HepG2 (cell line): ENCODE measurements around the gene RNGTT. TPM values are rescaled to one million over a fixed set of nuclear protein-coding genes. Genes with fewer than 3 reads are reported as not detected.

Experiments used
- ARNTL ChIP-seq: sonication (generic); formaldehyde crosslinking; IDR thresholded peaks from 2 replicates; pipeline ENCODE4 v1.4.0; 2020; ENCODE audit warnings: mild to moderate bottlenecking, missing genetic modification reagents
- IKZF4 ChIP-seq: sonication (generic); formaldehyde crosslinking; IDR thresholded peaks from 2 replicates; pipeline ENCODE4 v1.5.1; 2020; ENCODE audit warnings: borderline replicate concordance, mild to moderate bottlenecking, low read depth, missing genetic modification reagents; ENCODE audit errors: not compliant biosample characterization
- KLF13 ChIP-seq: sonication (generic); formaldehyde crosslinking; IDR thresholded peaks from 2 replicates; pipeline ENCODE4 v1.4.0; 2020; ENCODE audit warnings: mild to moderate bottlenecking, missing genetic modification reagents
- MEF2D ChIP-seq: sonication (generic); formaldehyde crosslinking; IDR thresholded peaks from 2 replicates; pipeline ENCODE4 v1.5.1; 2020; ENCODE audit warnings: mild to moderate bottlenecking, missing genetic modification reagents
- MEIS1 ChIP-seq: sonication (generic); formaldehyde crosslinking; IDR thresholded peaks from 2 replicates; pipeline ENCODE4 v1.9.0; 2021; ENCODE audit warnings: mild to moderate bottlenecking, missing genetic modification reagents, moderate library complexity, borderline replicate concordance
- NFE2L2 ChIP-seq: fragments of 150-350 bp; IDR thresholded peaks from 2 replicates; pipeline ENCODE4 v1.6.1; 2014; ENCODE audit warnings: low read length
- PCBP1 ChIP-seq: fragments of 200-400 bp; formaldehyde crosslinking; IDR thresholded peaks from 2 replicates; pipeline ENCODE4 v1.6.1; 2017; ENCODE audit warnings: mild to moderate bottlenecking, low read depth, low read length, borderline replicate concordance
- SMAD9 ChIP-seq: sonication (generic); formaldehyde crosslinking; IDR thresholded peaks from 2 replicates; pipeline ENCODE4 v1.5.1; 2020; ENCODE audit warnings: mild to moderate bottlenecking, missing genetic modification reagents
- YEATS2 ChIP-seq: sonication (generic); formaldehyde crosslinking; IDR thresholded peaks from 2 replicates; pipeline ENCODE4 v1.4.0; 2020; ENCODE audit warnings: missing genetic modification reagents, borderline replicate concordance
- ZNF142 ChIP-seq: sonication (generic); formaldehyde crosslinking; IDR thresholded peaks from 2 replicates; pipeline ENCODE4 v1.4.0; 2020; ENCODE audit warnings: missing genetic modification reagents
- ZNF451 ChIP-seq: sonication (generic); formaldehyde crosslinking; IDR thresholded peaks from 2 replicates; pipeline ENCODE4 v1.5.0; 2020; ENCODE audit warnings: mild to moderate bottlenecking, missing genetic modification reagents
- ZNF558 ChIP-seq: sonication (generic); formaldehyde crosslinking; IDR thresholded peaks from 2 replicates; pipeline ENCODE4 v1.9.0; 2022; ENCODE audit warnings: mild to moderate bottlenecking, missing genetic modification reagents, borderline replicate concordance
- ZNF564 ChIP-seq: sonication (generic); formaldehyde crosslinking; IDR thresholded peaks from 2 replicates; pipeline ENCODE4 v1.8.1; 2023; ENCODE audit warnings: mild to moderate bottlenecking, missing genetic modification reagents
- polyA plus RNA-seq, 8 experiments: library from polyadenylated mRNA; depleted of rRNA in 3 of 8; stranded (reverse) in 7 of 8; unstranded in 1 of 8; fragments of >200 nt; fragmentation: Illumina TruSeq in 4 of 8; extraction: Trizol in 4 of 8; gene quantifications; 2 replicates each; pipeline versions ENCODE4 v1.2.1 to v1.2.3, GENCODE V29; 2011 to 2016; ENCODE audit warnings: low read depth in 4 of 8, missing spikeins in 1 of 8, mixed read lengths in 1 of 8; ENCODE audit not compliant: insufficient read depth in 1 of 8
- total RNA-seq, 5 experiments: library from RNA; depleted of rRNA; stranded (reverse); fragments of >200 nt; fragmentation: Illumina TruSeq; extraction: Trizol; gene quantifications; 2 replicates each; pipeline ENCODE4 v1.2.3, GENCODE V29; 2016; ENCODE audit warnings: low read depth in 1 of 5
- TF ChIP-seq, protein P1 (sequence below): sonication (generic); formaldehyde crosslinking; IDR thresholded peaks from 2 replicates; pipeline ENCODE4 v1.5.0; 2020; ENCODE audit warnings: mild to moderate bottlenecking, missing genetic modification reagents
- TF ChIP-seq, protein P2 (sequence below): sonication (generic); formaldehyde crosslinking; IDR thresholded peaks from 2 replicates; pipeline ENCODE4 v1.4.0; 2020; ENCODE audit warnings: missing genetic modification reagents
- TF ChIP-seq, protein P3 (sequence below): sonication (generic); formaldehyde crosslinking; IDR thresholded peaks from 2 replicates; pipeline ENCODE4 v1.4.0; 2020; ENCODE audit warnings: mild to moderate bottlenecking, missing genetic modification reagents, borderline replicate concordance

RNGTT gene
- total and polyA plus RNA-seq, 2 of the 13 experiments (the other 11 are each of a cell fraction or from before 2014, with no cell fraction given): 6.0 to 22.6 TPM

- TF ChIP-seq ZNF142 (CRISPR knock-in tag): no peak
- TF ChIP-seq ZNF564 (CRISPR knock-in tag): no peak
- TF ChIP-seq MEIS1 (CRISPR knock-in tag): no peak
- TF ChIP-seq PCBP1: no peak
- TF ChIP-seq KLF13: no peak
- no peak for TF ChIP-seq IKZF4 (CRISPR knock-in tag)
- TF ChIP-seq ZNF451 (CRISPR knock-in tag): no peak
- no peak for TF ChIP-seq NFE2L2
- TF ChIP-seq MEF2D (CRISPR knock-in tag): no peak
- TF ChIP-seq ZNF558 (CRISPR knock-in tag): no peak
- TF ChIP-seq ARNTL (CRISPR knock-in tag): no peak
- no peak for TF ChIP-seq SMAD9 (CRISPR knock-in tag)
- TF ChIP-seq, protein P1, sequence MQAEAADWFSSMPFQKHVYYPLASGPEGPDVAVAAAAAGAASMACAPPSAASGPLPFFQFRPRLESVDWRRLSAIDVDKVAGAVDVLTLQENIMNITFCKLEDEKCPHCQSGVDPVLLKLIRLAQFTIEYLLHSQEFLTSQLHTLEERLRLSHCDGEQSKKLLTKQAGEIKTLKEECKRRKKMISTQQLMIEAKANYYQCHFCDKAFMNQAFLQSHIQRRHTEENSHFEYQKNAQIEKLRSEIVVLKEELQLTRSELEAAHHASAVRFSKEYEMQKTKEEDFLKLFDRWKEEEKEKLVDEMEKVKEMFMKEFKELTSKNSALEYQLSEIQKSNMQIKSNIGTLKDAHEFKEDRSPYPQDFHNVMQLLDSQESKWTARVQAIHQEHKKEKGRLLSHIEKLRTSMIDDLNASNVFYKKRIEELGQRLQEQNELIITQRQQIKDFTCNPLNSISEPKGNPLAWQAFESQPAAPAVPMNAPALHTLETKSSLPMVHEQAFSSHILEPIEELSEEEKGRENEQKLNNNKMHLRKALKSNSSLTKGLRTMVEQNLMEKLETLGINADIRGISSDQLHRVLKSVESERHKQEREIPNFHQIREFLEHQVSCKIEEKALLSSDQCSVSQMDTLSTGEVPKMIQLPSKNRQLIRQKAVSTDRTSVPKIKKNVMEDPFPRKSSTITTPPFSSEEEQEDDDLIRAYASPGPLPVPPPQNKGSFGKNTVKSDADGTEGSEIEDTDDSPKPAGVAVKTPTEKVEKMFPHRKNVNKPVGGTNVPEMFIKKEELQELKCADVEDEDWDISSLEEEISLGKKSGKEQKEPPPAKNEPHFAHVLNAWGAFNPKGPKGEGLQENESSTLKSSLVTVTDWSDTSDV: no peak
- TF ChIP-seq, protein P2, sequence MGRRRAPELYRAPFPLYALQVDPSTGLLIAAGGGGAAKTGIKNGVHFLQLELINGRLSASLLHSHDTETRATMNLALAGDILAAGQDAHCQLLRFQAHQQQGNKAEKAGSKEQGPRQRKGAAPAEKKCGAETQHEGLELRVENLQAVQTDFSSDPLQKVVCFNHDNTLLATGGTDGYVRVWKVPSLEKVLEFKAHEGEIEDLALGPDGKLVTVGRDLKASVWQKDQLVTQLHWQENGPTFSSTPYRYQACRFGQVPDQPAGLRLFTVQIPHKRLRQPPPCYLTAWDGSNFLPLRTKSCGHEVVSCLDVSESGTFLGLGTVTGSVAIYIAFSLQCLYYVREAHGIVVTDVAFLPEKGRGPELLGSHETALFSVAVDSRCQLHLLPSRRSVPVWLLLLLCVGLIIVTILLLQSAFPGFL (CRISPR knock-in tag): no peak
- no peak for TF ChIP-seq YEATS2
- TF ChIP-seq, protein P3, sequence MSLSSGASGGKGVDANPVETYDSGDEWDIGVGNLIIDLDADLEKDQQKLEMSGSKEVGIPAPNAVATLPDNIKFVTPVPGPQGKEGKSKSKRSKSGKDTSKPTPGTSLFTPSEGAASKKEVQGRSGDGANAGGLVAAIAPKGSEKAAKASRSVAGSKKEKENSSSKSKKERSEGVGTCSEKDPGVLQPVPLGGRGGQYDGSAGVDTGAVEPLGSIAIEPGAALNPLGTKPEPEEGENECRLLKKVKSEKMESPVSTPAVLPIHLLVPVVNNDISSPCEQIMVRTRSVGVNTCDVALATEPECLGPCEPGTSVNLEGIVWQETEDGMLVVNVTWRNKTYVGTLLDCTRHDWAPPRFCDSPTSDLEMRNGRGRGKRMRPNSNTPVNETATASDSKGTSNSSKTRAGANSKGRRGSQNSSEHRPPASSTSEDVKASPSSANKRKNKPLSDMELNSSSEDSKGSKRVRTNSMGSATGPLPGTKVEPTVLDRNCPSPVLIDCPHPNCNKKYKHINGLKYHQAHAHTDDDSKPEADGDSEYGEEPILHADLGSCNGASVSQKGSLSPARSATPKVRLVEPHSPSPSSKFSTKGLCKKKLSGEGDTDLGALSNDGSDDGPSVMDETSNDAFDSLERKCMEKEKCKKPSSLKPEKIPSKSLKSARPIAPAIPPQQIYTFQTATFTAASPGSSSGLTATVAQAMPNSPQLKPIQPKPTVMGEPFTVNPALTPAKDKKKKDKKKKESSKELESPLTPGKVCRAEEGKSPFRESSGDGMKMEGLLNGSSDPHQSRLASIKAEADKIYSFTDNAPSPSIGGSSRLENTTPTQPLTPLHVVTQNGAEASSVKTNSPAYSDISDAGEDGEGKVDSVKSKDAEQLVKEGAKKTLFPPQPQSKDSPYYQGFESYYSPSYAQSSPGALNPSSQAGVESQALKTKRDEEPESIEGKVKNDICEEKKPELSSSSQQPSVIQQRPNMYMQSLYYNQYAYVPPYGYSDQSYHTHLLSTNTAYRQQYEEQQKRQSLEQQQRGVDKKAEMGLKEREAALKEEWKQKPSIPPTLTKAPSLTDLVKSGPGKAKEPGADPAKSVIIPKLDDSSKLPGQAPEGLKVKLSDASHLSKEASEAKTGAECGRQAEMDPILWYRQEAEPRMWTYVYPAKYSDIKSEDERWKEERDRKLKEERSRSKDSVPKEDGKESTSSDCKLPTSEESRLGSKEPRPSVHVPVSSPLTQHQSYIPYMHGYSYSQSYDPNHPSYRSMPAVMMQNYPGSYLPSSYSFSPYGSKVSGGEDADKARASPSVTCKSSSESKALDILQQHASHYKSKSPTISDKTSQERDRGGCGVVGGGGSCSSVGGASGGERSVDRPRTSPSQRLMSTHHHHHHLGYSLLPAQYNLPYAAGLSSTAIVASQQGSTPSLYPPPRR (CRISPR knock-in tag): peak; percentile 49; the same call in 1 of the 2 replicates
Measured at GRCh38 chr6:88709819-88710246, 253.6 kb downstream of the RNGTT start (continued).
